NCI-H146 (cell line): ENCODE data around the gene TNNT2.

Source experiments
- DNase-seq: peaks from one replicate; lab custom pipeline; 2025; lab: John Stamatoyannopoulos, UW

The TNNT2 gene

GRCh38 chr1:201313086-201313485 is 64.4 kb downstream of the TNNT2 start:
- no peak for DNase-seq

- no peak for DNase-seq
Observed at GRCh38 chr1:201312298-201312697, 65.2 kb downstream of the TNNT2 start.

GRCh38 chr1:201311356-201312011 is 66.0 kb downstream of the TNNT2 start:
- peak; percentile 9 for DNase-seq

GRCh38 chr1:201310986-201311355 is 66.5 kb downstream of the TNNT2 start:
- DNase-seq = peak; percentile 10

GRCh38 chr1:201310251-201310985 is 67.1 kb downstream of the TNNT2 start:
- DNase-seq = no peak

GRCh38 chr1:201309416-201309815 is 68.1 kb downstream of the TNNT2 start:
- DNase-seq = peak; percentile 90
